ENCODE results near the gene GOLGA8N.

DNA sequence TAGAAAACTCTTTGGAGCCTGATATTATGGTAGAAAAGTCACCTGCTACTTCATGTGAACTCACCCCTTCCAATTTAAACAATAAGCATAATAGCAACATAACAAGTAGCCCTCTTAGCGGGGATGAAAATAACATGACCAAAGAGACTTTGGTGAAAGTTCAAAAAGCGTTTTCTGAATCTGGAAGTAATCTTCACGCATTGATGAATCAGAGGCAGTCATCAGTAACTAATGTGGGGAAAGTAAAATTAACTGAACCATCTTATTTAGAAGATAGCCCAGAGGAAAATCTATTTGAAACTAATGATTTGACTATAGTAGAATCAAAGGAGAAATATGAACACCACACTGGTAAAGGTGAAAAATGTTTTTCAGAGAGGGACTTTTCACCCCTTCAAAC, 43.2 kb downstream of the GOLGA8N start:
- TF ChIP-seq, protein P1, sequence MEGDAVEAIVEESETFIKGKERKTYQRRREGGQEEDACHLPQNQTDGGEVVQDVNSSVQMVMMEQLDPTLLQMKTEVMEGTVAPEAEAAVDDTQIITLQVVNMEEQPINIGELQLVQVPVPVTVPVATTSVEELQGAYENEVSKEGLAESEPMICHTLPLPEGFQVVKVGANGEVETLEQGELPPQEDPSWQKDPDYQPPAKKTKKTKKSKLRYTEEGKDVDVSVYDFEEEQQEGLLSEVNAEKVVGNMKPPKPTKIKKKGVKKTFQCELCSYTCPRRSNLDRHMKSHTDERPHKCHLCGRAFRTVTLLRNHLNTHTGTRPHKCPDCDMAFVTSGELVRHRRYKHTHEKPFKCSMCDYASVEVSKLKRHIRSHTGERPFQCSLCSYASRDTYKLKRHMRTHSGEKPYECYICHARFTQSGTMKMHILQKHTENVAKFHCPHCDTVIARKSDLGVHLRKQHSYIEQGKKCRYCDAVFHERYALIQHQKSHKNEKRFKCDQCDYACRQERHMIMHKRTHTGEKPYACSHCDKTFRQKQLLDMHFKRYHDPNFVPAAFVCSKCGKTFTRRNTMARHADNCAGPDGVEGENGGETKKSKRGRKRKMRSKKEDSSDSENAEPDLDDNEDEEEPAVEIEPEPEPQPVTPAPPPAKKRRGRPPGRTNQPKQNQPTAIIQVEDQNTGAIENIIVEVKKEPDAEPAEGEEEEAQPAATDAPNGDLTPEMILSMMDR (IDR thresholded peaks at IDR 0.05; ENCODE audit: insufficient read depth, low read length, poor library complexity, severe bottlenecking): no peak
- TF ChIP-seq EZH2phosphoT487 (conservative IDR thresholded peaks at IDR 0.05; ENCODE audit: low read length): no peak

Measured in SU-DHL-6 (cell line).